HepG2 (cell line): ENCODE data around the gene AP3M1. TPM values are rescaled to one million over a fixed set of nuclear protein-coding genes. Genes with fewer than 3 reads are reported as not detected.
A peak's percentile ranks its signal among the peaks of the same experiment; 100 is the strongest.

ENCODE experiments used
- ATAC-seq: fragments of 200-7000 bp; cut with Tn5 transposase; 3 replicates; pipeline ENCODE4 v1.9.1; 2020; ENCODE audit warnings: mild to moderate bottlenecking, moderate library complexity
- BruUV-seq: library from RNA; stranded (reverse); fragments of 400-500 nt; replicated peaks from 2 replicates; lab custom pipeline; 2021; lab: Mats Ljungman, UMichigan
- CTCF ChIA-PET: fragments of 300-600 bp; formaldehyde crosslinking; extraction: SDS; loops from one replicate; lab custom pipeline; 2021; ENCODE audit warnings: low total read pairs, inconsistent platforms, low intra/inter-chr PET ratio; lab: Yijun Ruan, JAX
- POLR2A ChIA-PET: fragments of 350-600 bp; sonication (Branson Sonifier 250); formaldehyde crosslinking; loops from one replicate; lab custom pipeline; 2020; ENCODE audit warnings: antibody characterized with exemption, inconsistent platforms; lab: Yijun Ruan, JAX
- DNase-seq: peaks from one replicate; pipeline ENCODE4 v3.0.0-alpha.2; 2015; ENCODE audit warnings: low spot score
- FAIRE-seq: peaks from 3 replicates; lab custom pipeline; 2011; peaks lifted over from hg19 to GRCh38; lab: Jason Lieb, UNC
- H2AFZ ChIP-seq: one replicate; pipeline ENCODE4 v1.6.1; 2011; ENCODE audit warnings: low read length, inconsistent platforms
- H3K27ac ChIP-seq: fragments of 300-600 bp; 3 replicates; pipeline ENCODE4 v1.8.0; 2011; ENCODE audit warnings: mixed run types, mild to moderate bottlenecking, mixed read lengths, low read length, inconsistent platforms; ENCODE audit not compliant: insufficient read depth; ENCODE audit errors: extremely low read length
- H3K27me3 ChIP-seq, 2 experiments: fragments of 200-600 bp in 1 of 2; 2 replicates in 1 of 2; 3 replicates in 1 of 2; pipeline versions ENCODE4 v1.6.0 to v1.8.0; 2011; ENCODE audit warnings: low read length in 2 of 2, mild to moderate bottlenecking in 2 of 2, moderate library complexity in 2 of 2, inconsistent platforms in 1 of 2; ENCODE audit not compliant: insufficient read depth in 2 of 2, control insufficient read depth in 1 of 2
- H3K36me3 ChIP-seq, 2 experiments: fragments of 200-600 bp in 1 of 2; replicated peaks in 1 of 2; 2 replicates in 1 of 2; 3 replicates in 1 of 2; pipeline versions ENCODE4 v1.5.1 to v1.8.0; 2011; ENCODE audit warnings: low read length in 2 of 2, inconsistent platforms in 1 of 2; ENCODE audit not compliant: insufficient read depth in 2 of 2, control insufficient read depth in 1 of 2
- H3K4me1 ChIP-seq: 2 replicates; pipeline ENCODE4 v1.5.1; 2012; ENCODE audit warnings: low read length, inconsistent platforms; ENCODE audit not compliant: insufficient read depth
- H3K4me2 ChIP-seq: 2 replicates; pipeline ENCODE4 v1.6.0; 2011; ENCODE audit warnings: low read depth, low read length, inconsistent platforms
- H3K4me3 ChIP-seq, 3 experiments: fragments of 200-600 bp in 1 of 3; sonication (generic), shearing (Covaris generic) in 1 of 3; replicated peaks in 1 of 3; 2 replicates each; pipeline ENCODE4 v1.5.1; 2011 to 2016; ENCODE audit warnings: low read length in 3 of 3, inconsistent platforms in 2 of 3, low read depth in 2 of 3, mild to moderate bottlenecking in 2 of 3, control low read depth in 1 of 3, mixed read lengths in 1 of 3; ENCODE audit not compliant: insufficient read depth in 1 of 3
- H3K79me2 ChIP-seq: one replicate; pipeline ENCODE4 v1.6.1; 2011; ENCODE audit warnings: low read length, inconsistent platforms; ENCODE audit not compliant: insufficient read depth
- H3K9ac ChIP-seq: 2 replicates; pipeline ENCODE4 v1.6.0; 2011; ENCODE audit warnings: mild to moderate bottlenecking, low read depth, low read length, inconsistent platforms; ENCODE audit not compliant: insufficient read depth
- H3K9me3 ChIP-seq: 2 replicates; pipeline ENCODE4 v1.5.1; 2012; ENCODE audit warnings: mild to moderate bottlenecking, low read length
- H4K20me1 ChIP-seq: 2 replicates; pipeline ENCODE4 v1.6.0; 2011; ENCODE audit warnings: inconsistent platforms, mild to moderate bottlenecking, low read length, moderate library complexity; ENCODE audit not compliant: insufficient read depth
- BHLHE40 ChIP-seq: IDR thresholded peaks from 2 replicates; pipeline ENCODE4 v1.6.1; 2011; ENCODE audit warnings: low read length, improper control_type of control experiment
- CREBL2 ChIP-seq: sonication (generic); formaldehyde crosslinking; IDR thresholded peaks from 2 replicates; pipeline ENCODE4 v1.8.1; 2023; ENCODE audit warnings: missing genetic modification reagents, mild to moderate bottlenecking, borderline replicate concordance
- EZH2 ChIP-seq: conservative IDR thresholded peaks from 2 replicates; pipeline ENCODE4 v1.6.1; 2012; ENCODE audit warnings: mild to moderate bottlenecking, low read depth, low read length, moderate library complexity
- GLI4 ChIP-seq: sonication (generic); formaldehyde crosslinking; IDR thresholded peaks from 2 replicates; pipeline ENCODE4 v1.5.1; 2020; ENCODE audit warnings: missing genetic modification reagents, mild to moderate bottlenecking, moderate library complexity, borderline replicate concordance
- ZBTB14 ChIP-seq: sonication (generic); formaldehyde crosslinking; IDR thresholded peaks from 2 replicates; pipeline ENCODE4 v1.4.0; 2020; ENCODE audit warnings: missing genetic modification reagents
- ZNF607 ChIP-seq: sonication (generic); formaldehyde crosslinking; IDR thresholded peaks from 2 replicates; pipeline ENCODE4 v1.5.1; 2020; ENCODE audit warnings: missing genetic modification reagents, mild to moderate bottlenecking, borderline replicate concordance
- ZNF850 ChIP-seq: sonication (generic); formaldehyde crosslinking; conservative IDR thresholded peaks from 2 replicates; pipeline ENCODE4 v1.9.0; 2021; ENCODE audit warnings: mild to moderate bottlenecking, missing genetic modification reagents
- WGBS: methylation state at CpG from one replicate; pipeline ENCODE4 v1.1.6; 2017; ENCODE audit warnings: low lambda C conversion rate; 5-methylcytosine and 5-hydroxymethylcytosine counted together
- in situ Hi-C: cut with HindIII; loops from 2 replicates; pipeline ENCODE4 v1.10.0; 2017; ENCODE audit warnings: low pct_unique_long_range_greater_than_20kb; ENCODE audit not compliant: extremely low pct_ligation_motif_present
- intact Hi-C: fragments of 100-400 bp; cut with micrococcal nuclease; formaldehyde crosslinking; loops from one replicate; pipeline ENCODE4 v1.10.0; 2022; ENCODE audit not compliant: unreplicated experiment
- polyA plus RNA-seq, 8 experiments: library from polyadenylated mRNA; depleted of rRNA in 3 of 8; stranded (reverse) in 7 of 8; unstranded in 1 of 8; fragments of >200 nt; fragmentation: Illumina TruSeq in 4 of 8; extraction: Trizol in 4 of 8; gene quantifications; 2 replicates each; pipeline versions ENCODE4 v1.2.1 to v1.2.3, GENCODE V29; 2011 to 2016; ENCODE audit warnings: low read depth in 4 of 8, missing spikeins in 1 of 8, mixed read lengths in 1 of 8; ENCODE audit not compliant: insufficient read depth in 1 of 8
- total RNA-seq, 5 experiments: library from RNA; depleted of rRNA; stranded (reverse); fragments of >200 nt; fragmentation: Illumina TruSeq; extraction: Trizol; gene quantifications; 2 replicates each; pipeline ENCODE4 v1.2.3, GENCODE V29; 2016; ENCODE audit warnings: low read depth in 1 of 5

AP3M1 gene
- total and polyA plus RNA-seq, 2 of the 13 experiments (the other 11 are each of a cell fraction or from before 2014, with no cell fraction given): 29.0 to 31.6 TPM

- ChIA-PET CTCF (no interaction called here), POLR2A (no interaction called here)
- Histone ChIP-seq H3K27ac (no peak overlapping the region), H3K4me2 (peak overlapping the region; percentile 95), H2AFZ (no peak overlapping the region), H3K27me3 (peaks cover 0 to 4% of the 10 kb centered on the region in 2 experiments; a peak in 1 of 5 replicates), H3K4me3 (peak overlapping the region in 1 of 3 experiments; percentile 7; a peak in 1 of 6 replicates), H3K9me3 (no peaks in the 10 kb centered on the region), H4K20me1 (no peaks in the 10 kb centered on the region), H3K36me3 (no peaks in the 10 kb centered on the region; a peak in 1 of 5 replicates), H3K4me1 (peaks cover 50% of the 10 kb centered on the region), H3K9ac (peak overlapping the region; percentile 26; the same call in 1 of the 2 replicates), H3K79me2 (peaks cover 73% of the 10 kb centered on the region)
- DNase-seq: no peak
- 92% methylated on average over 4 of the region's 4 CpGs for WGBS
- no TSS peak for BruUV-seq
- TF ChIP-seq ZNF850 (CRISPR knock-in tag) (no peak), BHLHE40 (no peak), GLI4 (CRISPR knock-in tag) (no peak), ZNF607 (CRISPR knock-in tag) (no peak), EZH2 (no peak), ZBTB14 (CRISPR knock-in tag) (no peak), CREBL2 (no peak)
- intact Hi-C loops (loop anchor here (10.0 kb wide), 1 partner anchor 61 kb away; no protein-coding TSS in a partner anchor), in situ Hi-C loops (no loop called here)
- FAIRE-seq: no peak
- ATAC-seq: no peak
Observed at GRCh38 chr10:74153676-74154075, 3.0 kb upstream of the AP3M1 start.
